GM06990 (cell line): Measurements from ENCODE around the gene SSBP4.

Experiments used
- DNase-seq: peaks from one replicate; pipeline ENCODE4 v3.0.0-alpha.2; 2011; ENCODE audit not compliant: insufficient read length; ENCODE audit errors: extremely low read depth
- H3K27me3 ChIP-seq: replicated peaks from 2 replicates; pipeline ENCODE4 v1.6.0; 2011; ENCODE audit warnings: low read length; ENCODE audit not compliant: control insufficient read depth, insufficient read depth
- H3K36me3 ChIP-seq: 2 replicates; pipeline ENCODE4 v1.5.1; 2011; ENCODE audit warnings: low read length; ENCODE audit not compliant: control insufficient read depth, insufficient read depth
- H3K4me3 ChIP-seq: replicated peaks from 2 replicates; pipeline ENCODE4 v1.5.1; 2011; ENCODE audit warnings: low read depth, mild to moderate bottlenecking, control low read depth, low read length
- TF ChIP-seq, protein P1 (sequence below): IDR thresholded peaks from 2 replicates; pipeline ENCODE4 v1.5.1; 2011; ENCODE audit warnings: low read length, control low read depth, mild to moderate bottlenecking, inconsistent platforms; ENCODE audit not compliant: insufficient read depth, poor library complexity, severe bottlenecking

The SSBP4 gene

DNA sequence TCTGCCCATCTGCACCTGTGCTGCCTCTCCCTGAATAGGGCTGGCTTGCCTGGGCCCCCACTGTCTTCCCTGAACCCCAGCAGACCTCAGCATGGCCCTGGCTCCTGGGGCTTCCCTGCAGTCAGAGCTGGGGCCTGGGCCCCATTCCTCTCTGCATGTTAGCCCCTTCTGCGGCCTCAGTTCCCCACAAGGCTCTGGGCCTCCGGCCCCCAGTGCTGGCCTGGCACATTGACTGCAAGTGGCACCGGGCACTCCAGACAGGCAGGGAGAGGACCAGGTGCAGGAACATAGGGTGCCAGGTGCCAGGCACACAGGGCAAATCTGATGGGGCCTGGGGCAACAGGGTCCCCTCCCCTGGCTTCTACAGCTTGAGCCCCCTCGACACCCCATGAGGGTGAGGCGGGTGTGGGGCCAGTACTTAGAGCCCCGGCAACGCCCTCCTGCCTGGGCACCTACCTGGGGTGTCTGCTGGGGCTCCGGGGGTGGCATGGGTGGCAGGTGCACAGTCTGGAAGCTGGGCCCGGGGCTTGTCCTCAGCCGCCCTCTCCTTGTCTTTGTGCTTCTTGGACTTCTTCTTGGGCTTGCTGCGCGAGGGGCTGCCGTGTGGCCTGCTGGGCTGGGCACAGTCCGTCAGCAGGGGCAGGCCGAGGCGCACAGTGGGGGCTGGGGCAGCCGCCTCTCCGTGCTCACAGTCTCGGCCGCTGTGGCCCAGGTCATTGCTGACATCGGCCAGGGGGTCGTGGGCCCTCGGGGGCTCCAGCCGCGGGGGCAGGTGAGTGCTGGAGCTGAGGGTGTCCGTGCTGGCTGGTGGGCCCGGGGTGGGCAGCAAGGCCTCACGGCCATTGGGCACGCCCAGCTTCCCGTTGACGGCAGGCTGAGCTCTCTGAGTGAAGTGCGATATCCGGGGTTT, 31.1 kb downstream of the SSBP4 start:
- TF ChIP-seq, protein P1, sequence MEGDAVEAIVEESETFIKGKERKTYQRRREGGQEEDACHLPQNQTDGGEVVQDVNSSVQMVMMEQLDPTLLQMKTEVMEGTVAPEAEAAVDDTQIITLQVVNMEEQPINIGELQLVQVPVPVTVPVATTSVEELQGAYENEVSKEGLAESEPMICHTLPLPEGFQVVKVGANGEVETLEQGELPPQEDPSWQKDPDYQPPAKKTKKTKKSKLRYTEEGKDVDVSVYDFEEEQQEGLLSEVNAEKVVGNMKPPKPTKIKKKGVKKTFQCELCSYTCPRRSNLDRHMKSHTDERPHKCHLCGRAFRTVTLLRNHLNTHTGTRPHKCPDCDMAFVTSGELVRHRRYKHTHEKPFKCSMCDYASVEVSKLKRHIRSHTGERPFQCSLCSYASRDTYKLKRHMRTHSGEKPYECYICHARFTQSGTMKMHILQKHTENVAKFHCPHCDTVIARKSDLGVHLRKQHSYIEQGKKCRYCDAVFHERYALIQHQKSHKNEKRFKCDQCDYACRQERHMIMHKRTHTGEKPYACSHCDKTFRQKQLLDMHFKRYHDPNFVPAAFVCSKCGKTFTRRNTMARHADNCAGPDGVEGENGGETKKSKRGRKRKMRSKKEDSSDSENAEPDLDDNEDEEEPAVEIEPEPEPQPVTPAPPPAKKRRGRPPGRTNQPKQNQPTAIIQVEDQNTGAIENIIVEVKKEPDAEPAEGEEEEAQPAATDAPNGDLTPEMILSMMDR: no peak
- H3K27me3 ChIP-seq: no peaks in the 10 kb centered on the region
- no peak overlapping the region for H3K4me3 ChIP-seq
- H3K36me3 ChIP-seq: peaks cover 48% of the 10 kb centered on the region
- DNase-seq: peak; percentile 0

DNA sequence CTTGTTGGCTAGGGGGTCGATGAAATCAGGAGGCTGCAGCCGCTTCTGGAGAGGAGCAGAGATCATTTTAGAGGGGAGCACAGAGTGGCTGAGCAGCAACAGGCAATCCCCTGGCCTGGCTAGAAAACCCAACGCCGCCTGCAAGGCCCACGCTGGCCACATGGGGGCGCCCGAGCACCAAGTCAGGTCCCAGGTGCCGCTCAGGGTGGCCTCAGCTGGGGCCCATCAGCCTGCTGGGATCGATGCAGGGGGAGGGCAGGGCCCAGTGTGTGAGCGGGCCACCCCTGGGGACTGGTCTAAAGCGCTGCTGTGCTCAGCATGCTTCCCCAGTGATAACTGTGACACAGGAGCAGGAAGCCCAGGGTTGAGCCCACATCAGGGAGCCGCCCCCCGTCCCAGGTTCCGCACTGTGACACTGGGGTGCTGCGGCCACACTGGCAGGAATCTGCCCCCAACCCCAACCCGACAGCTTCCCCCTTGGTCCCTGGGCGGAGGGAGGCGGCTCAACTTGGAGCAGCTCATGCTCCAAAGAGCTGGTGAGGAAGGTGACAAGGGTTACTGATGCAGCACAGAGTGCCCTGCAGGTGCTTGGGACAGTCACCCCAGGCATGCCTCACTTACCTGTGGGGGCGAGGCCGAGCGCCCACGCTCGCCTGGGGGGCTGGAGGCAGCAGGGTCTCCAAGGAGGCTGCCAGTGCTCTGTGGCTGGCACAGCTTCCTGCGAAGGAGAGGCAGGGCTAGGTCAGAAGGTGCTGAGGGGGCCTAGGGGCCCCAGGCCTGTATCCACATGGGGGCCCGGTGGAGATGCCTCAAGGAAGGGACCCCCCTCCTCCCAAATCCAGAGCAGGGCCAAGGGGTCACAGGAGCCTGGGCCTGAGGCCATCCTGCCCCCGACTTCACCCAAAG, 32.0 kb downstream of the SSBP4 start:
- DNase-seq: peak; percentile 82
- TF ChIP-seq, protein P1: peak; percentile 99
- no peak overlapping the region for H3K4me3 ChIP-seq
- peaks cover 45% of the 10 kb centered on the region for H3K36me3 ChIP-seq
- no peaks in the 10 kb centered on the region for H3K27me3 ChIP-seq

DNA sequence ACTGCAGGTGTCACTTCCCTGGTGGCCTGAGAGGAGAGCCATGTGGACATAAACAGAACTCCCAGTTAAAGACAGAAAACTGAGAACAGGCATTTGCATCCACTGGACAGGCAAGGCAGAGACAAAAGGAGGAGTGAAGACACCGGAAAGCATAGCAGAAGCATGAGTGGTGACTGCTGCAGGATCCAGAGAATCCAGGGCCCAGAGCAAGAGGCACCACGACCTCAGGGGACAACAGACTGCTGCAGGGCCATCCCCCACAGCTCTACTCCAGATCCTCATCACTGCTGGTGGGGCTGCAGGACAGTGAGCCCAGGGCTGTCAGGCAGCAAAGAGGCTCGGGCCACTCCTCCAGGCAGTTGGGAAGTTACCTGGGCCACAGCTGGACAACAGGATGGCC, 33.2 kb downstream of the SSBP4 start:
- Histone ChIP-seq H3K4me3 (no peak overlapping the region), H3K36me3 (peaks cover 47% of the 10 kb centered on the region), H3K27me3 (no peaks in the 10 kb centered on the region)
- TF ChIP-seq, protein P1: no peak
- DNase-seq: no peak

DNA sequence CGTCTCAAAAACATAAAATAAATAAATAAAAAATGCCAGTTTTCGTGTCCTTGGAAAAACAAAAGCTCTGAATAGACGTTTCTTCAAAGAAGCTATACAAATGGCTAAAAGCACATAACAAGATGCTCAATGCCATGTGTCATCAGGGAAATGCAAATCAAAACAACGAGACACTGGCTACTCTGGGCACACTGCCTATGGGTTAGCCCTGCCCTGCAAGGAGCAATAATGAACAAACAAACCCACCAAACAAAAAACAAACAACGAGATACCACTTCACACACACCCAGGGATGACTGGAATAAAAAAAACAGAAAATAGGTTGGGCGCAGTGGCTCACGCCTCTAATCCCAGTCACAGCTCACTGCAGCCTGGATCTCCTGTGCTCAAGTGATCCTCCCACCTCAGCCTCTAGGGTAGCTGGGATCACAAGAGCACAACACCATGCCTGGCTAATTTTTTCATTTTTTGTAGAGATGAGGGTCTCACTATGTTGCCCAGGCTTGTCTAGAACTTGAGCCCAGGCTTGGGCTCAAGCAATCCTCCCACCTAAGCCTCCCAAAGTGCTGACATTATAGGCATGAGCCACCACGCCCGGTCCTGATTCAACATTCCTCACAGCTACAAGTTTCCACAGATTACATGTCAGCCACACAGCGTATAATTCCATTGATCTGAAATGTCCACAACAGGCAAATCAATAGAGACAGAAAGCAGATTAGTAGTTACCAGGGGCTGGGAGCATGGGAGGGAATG, 34.2 kb downstream of the SSBP4 start:
- TF ChIP-seq, protein P1: no peak
- Histone ChIP-seq H3K27me3 (no peaks in the 10 kb centered on the region), H3K4me3 (no peak overlapping the region), H3K36me3 (peaks cover 51% of the 10 kb centered on the region)
- no peak for DNase-seq

DNA sequence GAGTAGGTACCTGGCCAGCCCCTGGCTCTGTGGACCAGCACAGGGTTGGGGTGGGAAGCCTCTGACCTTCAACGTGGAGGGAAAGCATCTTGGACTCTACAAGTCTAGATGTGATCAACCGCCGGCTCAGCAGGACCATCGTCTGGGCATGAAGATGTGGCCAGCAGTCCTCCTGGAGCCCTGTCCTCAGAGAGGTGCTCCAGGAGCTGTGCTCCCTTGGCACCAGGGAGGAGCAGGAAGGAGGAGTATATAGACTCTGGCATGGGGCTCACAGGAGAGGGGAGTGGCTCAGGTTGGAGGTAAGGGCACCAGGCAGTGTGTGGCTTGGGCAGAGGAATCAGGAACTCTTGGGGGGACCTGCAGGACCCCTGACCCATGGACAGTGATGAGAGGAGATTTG, 37.1 kb downstream of the SSBP4 start:
- TF ChIP-seq, protein P1: no peak
- Histone ChIP-seq H3K36me3 (peaks cover 49% of the 10 kb centered on the region), H3K4me3 (no peak overlapping the region), H3K27me3 (no peaks in the 10 kb centered on the region)
- DNase-seq: no peak
